ENCODE results near the gene TSPAN7.

The TSPAN7 gene

DNA sequence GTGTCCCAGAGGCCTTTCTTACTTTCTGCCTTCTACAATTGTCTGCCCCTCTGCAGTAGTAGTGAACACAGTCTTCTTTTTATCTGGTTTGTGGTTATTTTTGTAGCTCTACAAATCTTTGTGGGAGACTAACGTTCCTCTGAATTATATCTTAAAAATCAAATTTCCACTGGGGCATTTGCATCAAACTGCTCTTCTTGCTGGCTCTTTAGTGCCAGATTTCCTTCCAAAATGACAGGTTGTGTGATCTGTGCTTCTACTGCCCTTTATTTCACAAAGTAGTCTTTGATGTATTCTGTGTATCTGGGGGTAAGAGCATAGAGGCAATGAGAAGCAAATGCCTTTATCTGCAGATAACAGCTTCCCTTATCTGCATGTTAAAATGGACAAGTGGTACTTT, 34.5 kb downstream of the TSPAN7 start:
- DNase-seq, result no peak

DNA sequence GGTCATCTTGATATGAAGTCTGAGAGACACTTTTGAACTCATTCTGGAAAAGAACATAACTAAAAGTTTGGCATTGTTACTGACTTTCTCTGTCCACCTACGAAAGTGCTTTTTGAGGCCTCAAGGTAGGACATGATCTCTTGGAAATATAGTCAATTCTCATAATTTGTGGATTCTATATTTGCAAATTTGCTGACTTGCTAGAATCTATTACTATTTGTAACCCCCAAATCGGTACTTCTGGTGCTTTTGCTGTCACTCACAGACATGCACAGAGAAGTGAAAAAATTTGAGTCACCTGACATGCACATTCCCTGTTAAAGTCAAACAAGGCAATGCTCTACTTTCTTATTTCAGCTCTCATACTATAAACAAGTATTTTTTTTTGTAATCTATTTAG, 35.6 kb downstream of the TSPAN7 start:
- no peak for DNase-seq

DNA sequence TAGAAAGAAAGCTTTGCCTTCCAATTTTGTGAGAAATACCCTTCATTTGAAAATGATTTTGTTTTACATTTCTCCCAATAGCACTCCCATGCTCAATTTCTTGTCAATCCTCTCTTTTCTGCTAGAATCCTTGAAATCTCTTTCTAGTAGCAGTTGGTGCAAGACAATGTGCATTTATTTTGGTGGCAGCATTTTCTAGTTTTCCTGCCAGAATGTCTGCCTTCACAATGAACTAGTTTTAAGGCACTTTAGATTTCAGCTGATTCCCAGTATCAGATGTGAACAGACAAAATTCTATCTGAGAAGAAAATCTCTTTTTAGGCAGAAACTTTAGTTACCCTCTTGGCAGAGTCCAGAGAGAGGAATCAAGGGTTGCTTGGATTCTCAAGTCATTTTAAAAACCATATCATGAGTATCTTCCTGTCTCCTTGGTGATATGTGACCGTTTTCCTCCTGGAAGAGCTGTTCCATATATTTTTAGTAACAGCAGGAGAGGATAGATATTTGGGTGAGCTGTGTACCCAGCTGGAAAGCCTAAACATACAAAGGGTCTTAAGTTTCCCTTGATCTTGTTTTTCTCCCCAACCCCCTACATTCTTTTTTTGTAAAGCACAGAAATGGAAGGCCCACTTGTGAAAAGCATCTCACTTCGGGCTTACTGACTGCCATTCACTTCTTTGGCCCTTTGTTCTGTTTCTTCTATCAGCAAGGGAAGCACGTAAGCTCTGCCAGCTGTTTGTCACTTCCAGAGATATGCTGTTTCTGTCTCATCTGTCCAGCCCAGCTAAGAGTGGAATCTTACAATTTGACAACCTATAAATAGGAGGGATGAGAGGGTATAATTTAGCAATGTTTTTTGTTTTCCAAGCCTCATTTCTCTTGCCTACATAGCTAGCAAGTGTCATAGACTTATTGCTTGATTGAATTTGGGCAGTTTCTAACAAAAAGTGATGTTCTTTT, 38.7 kb downstream of the TSPAN7 start:
- DNase-seq, result no peak

DNA sequence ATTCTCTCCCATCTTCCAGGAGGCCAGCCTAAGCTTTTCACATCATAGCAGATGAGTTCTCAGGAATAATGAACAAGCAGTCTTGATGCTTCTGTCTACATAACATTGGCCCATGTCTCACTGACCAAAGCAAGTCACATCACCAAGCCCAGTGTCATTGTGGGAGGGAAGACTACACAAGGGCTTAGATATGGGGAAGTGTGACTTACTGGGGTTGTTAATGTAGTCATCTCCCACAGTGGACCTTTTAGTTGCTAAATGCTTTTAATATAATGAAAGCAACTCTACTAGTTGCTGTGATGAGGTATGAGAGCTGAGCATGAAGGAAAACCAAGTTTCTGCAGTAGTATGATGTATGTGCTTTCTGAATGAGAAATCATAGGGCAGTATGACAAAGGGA, 40.5 kb downstream of the TSPAN7 start:
- DNase-seq, result no peak

DNA sequence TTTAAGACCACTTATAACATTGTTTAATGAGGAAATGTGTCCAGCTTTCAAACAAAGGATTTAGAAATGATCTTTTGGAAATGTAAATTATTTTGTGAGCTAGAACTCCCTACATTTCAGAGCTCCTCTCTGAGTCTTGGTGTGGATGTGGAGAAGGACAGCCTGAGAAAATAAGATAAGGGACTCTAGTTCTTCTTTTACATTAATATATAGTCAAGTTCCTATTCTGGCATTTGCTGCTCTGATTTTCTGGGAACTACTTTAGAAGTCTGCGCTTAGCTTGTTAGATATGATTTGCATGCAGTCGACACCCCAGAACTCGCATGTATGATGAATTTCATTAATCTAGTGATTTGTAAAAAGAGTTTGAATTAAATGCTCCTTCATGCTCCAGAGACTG, 45.5 kb downstream of the TSPAN7 start:
- DNase-seq, result no peak

DNA sequence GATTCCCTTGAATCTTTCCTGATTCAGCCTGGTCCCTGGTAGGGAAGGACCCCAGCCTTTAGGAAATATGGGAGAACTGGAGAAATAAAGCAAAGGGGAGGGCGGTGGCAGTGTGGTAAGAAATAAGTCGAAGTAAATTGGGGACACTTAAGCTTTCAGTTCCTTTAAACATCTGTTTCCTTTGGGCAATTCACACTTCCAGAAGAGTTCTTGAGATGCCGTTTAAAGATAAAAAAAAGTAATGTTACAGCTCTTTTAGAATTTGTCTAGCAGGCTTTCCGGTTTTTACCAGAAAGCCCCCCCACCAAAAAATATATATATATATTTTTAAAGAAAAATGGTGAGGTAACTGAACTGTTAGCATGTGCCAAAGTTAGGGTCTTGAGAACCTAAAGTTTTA, 46.6 kb downstream of the TSPAN7 start:
- DNase-seq, result no peak

DNA sequence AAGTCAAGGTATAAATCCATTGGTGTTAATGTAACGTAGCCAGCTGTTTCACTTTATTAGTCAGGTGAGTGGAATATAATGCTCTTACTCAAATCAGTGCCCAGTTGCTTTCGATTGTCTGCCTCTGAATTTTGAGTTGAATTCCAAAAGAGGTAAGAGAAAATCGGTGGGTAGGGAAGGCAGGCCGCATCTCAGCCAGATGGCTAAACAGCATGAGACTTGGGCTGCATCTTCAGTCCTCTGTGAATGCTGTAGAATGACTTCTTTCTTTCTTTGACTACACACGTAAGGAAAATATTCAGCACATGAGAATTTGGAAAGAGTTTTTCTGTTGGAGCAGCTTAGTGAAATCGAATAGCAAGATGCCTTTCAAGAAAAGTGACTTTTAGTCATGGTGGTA, 49.5 kb downstream of the TSPAN7 start:
- no peak for DNase-seq

DNA sequence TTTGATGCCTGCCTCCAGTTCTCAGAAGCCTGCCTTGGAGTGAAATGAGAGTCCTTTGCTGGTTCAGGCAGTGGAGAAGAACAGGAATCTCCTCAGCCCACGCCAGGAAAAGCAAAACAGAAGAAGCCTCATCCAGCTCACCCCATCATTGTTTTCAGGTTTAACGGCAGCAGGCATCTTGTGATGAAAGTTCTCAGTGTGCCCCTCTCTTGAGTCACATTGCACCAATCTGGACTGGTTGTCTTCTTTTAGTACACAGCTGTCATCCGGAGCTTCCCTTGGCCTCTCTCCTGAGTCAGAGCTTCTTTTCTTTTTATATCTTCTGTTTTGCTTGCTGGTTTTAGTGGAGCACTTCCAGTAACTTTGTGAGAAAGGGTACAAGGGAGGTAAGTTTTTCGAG, 50.9 kb downstream of the TSPAN7 start:
- DNase-seq, result no peak

DNA sequence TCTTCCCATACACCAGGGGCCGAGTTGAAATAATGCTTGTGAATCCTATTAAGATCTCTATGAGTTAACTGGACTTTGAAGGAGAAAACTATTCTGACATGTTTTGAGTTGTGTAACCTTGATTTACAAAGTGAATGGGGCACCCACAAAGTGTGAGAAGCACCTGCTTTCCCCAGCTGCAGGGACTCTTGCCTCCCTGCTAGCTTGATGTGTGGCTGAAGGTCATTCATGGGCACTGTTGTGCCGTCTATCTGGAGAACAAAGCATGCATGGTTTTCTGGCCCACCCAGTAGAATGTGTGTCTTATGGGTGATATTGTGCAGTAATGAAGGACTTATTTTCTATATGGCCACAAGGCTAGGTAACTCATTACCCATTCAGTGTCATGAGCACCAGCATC, 53.1 kb downstream of the TSPAN7 start:
- DNase-seq, result no peak

DNA sequence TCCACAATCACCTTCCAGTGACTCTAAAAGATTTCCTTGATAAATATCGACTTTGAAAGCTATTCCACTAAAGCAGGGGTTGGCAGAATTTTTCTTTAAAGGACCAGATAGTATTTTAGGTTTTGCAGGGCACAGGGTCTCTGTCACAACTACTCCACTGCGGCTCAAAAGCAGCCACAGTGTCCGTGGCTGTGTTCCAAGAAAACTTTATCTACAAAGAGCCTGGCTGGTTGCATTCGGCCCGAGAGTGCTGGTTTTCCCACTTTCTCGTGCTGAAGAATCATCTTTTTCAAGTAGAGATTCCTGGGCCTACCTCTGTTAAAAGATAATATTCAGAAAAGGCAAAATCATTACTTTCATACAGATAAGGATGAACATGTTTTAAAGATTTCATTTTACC, 55.6 kb downstream of the TSPAN7 start:
- DNase-seq, result no peak

DNA sequence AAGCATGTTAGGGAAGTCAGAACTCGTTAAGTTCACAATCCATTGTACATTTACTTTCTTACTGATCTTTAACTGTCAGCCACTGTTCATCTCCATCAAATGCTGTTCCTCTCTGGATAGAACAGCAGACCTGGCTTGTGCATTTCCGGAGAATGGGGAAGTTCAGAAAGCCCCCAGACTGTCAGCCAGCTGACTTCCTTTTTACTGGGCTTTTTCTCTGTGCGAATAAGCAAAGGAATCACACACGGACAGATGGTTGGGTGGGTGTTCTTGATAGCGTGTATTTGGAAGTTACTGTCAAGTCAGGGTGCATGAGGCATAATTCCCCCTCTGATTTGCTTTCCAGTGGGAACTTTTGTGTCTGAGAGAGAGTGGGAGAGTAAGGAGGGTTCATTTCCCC, 56.8 kb downstream of the TSPAN7 start:
- no peak for DNase-seq

DNA sequence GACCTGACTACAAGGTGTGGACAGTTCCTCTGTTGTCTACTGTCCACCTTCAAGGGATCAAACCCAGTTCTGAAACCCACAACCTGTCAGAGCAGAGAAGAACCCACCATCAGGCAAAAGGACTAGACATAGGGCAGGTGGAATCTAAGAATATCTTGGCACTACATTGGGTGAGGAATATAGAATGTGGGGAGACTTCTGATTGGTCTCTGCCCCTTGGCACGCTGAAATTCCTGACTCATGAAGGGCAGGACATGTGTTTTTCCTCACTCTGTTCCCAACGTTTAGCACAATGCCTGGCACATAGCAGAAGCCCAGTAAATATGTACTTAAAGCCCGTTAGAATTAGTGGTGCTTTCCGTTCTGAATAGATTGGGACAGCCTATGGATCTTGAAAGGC, 59.3 kb downstream of the TSPAN7 start:
- DNase-seq, result no peak

DNA sequence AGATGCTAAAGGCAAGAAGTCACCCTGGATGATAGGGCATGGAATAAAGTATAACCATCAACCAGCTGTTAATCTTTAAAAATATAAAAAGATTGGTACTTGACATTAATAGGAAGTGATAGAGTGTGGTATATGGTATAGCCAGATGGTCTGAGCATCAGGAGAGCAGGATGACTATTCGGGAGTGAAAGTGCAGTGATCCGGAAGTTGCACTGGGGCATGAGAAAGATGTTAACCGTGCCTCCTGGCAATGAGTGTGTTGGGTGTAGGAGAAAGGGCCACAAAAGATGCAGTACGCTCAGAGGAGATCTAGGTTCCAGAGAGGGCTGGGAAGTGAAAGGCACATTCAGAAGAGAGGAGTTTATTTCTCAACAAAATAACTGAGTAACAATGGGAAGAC, 65.0 kb downstream of the TSPAN7 start:
- no peak for DNase-seq

DNA sequence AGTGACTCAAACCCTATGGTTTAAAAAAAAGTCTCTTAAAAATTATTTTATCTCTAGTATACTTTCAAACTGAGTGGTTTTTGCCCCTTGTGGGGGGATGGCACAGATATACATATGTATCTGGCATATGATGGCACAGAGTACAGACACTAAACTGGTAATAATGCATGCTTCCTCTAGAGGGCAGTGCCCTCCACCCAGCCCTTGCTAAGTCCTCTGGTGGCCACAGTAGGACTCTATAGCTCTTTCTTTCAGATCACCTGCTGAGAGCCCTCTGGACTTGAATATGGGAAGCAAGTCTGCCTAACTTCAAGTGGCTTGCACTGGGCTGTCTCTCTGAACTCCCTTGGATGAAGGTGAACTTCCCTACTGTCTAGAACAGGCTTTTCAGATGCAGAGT, 66.3 kb downstream of the TSPAN7 start:
- DNase-seq, result peak; percentile 72

DNA sequence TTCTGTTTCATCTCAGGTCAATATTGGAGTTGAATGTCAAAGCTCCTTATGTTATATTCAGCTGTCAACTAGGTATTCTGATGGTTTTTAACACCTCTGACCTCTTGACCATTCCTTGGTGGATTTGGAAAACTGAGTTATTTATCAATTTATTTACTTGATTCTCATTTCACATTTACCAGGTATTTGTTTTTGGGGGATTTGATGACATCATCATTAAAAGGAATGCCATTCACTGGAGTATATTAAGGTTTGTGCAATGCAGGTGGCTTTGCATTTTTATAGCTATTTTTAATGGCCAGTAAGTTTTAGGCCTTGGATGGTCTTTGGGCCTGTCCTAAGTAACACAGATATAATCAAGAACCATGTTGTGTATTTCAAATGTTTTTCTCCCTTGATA, 67.2 kb downstream of the TSPAN7 start:
- no peak for DNase-seq

DNA sequence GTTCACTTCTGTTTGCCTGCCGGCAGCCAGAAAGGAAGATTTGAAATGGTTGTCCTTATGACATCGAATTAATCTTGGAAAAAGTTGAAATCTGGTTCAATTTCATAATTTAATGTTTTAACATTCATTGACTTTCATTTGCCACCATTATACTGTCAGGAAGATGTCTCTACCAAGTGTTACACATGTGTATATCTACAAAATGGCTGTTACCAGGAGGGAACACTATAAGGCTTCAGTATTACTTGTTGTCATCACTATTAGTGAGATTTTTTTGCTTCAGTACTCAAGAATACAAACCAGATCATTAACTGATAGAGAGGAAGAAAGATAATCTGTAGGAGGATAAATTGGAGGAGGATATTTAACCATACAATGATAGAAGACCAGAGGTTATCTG, 71.2 kb downstream of the TSPAN7 start:
- DNase-seq, result no peak

DNA sequence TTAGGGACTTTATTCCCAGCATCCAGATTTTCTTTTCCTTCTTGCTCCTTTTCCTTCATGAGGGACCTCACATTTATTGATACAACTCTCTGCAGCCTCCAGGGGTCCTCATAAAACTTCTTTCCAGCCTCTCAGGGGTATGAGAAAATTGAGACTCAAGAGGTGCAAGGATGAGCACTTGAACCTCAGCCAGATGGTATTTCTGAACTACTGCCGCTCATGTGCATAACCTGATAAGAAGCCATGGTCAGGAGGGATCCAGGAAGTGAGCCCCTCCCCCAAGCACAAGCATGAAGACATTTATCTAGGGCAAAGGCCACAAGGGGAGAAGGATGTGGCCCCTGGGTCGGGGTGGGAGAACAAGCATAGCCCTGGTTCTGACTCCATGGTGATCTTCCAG, 73.3 kb downstream of the TSPAN7 start:
- DNase-seq, result no peak

DNA sequence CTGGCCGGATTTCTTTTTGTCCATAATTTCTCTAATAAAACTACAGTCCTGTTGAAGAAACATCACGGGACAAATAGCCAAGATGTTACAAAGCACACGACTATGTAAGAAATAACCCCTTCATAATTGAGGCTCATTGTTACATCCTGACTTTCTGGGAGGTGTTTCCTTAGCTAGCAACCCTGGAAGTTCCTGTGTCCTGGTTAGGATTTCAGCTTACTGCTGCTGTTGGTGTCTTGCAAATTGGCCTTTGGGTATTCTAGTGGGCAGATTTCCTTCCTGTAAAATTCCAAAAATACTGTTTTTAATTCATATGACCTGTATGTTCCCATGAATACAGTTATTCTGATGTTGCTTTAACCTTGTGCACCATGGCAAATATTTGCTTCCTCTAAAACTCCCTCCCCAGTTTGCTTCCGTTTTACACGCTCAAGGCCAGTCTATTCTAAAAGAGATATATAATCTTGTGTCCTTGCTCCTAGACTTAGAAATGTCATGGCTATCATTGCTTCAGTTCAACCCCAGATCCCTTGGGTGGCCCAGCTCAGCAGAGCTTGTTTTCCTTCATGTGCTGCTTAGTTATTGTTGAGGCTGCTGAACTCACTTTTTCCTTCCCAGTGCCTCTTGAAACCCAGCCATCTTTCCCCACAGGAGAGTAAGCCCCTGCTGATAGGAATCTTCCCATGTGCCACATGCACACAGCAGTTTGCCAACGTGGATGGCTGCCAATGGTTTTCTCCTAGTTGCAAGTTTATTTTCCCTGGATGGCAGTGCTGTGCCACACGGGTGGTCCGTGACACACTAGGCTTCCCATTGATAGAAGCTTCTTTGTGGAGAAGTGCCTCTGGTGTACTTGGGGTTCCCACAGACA, 75.8 kb downstream of the TSPAN7 start:
- DNase-seq, result no peak

DNA sequence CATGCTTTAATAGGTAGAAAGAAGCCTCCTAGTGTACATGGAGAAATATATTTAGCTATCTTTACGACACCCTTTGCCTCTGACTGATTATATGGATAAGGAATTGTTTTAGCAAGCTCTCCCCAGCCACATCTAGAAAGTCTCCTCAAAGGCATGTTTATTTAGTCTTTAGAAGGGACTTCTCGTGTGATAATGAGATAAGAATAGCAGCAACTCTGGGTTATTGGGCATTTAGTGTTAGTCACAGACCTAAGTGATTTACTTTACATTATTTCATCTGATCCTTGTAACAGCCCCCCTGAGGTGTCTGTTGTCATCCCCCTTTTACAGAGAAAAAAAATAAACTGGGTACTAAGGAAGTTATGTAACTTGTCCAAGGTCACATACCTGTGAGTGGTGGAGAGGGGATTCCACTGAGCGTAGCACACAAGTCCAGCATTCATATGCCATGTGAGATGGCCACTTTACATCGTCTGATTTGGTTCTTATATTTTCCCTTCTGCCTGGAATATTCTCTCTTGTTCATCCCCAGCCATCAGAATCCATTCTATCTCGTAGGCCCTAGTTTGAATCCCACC, 77.7 kb downstream of the TSPAN7 start:
- DNase-seq, result no peak

DNA sequence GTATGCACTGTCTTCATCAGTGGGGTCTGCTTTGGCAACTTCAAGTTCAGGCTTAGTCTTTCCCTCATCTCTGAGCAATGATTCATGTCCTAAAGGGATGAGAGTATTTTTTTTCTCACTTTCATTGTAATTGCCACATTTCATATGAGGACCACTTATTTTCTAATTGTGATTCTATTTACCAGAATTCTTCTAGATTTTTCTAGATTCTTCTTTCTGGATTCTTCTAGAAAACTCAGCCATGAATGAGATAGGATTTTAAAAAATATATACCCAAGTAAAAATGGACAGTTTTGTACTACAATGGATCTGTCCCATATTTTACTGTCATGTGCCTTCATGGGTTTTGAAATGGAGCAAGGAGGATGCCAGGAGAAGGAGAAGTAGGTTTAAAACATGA, 78.4 kb downstream of the TSPAN7 start:
- no peak for DNase-seq

DNA sequence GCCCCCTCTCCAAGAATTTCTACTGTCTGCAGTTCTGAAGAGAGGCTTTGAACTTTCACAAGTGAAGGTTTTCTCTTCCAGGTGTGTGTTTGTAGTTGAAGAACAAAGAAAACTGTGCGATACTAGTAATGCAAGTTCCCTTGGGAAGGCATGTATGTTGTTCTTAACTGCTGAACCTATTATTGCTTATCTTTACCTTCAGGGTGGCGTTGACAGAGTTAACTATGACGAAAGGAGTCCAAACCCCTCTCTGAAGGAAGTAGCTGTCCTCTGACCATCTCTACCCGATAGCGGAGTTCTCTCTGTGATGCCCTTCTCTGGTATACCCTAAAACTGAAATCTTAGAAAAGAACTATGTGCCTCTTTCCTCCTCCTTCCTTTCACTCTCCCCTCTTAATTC, 79.9 kb downstream of the TSPAN7 start:
- DNase-seq, result no peak

DNA sequence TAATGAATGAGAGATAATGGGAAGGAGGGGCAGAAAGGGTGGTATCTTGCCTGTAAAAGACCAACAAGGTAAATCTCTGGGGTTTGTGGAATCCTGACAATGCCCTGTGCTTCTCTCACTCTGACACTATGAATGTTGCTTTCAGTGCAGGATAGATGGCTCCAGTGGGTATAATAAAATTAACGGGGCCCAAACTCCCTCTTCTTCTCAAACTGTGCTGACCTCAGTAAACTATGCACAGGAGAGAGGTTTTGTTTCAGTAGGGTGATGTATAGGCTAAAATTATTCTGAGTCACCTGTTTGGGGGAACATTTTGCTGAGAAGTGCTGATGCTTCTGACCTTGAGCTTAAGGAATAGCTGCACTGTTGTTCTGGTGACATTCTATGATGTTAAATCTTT, 82.6 kb downstream of the TSPAN7 start:
- no peak for DNase-seq

DNA sequence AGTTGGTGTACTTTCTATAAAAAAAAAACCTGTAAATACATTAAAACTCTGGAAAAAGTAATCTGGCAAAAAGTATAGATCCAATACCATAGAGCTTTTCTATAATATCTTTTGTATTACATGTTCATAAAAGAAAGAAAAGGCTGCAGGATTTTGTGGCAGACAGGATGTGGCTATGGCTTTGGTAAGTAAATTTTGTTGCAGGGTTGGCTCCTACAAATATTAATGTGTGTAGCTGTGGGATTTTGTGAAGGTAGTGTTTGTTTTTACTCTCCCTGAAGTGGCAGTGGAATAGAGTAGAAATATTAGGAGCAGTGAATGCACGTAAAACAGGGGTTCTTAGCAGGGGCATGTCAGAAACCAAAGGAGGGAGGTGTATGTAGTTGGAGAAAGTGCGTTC, 84.8 kb downstream of the TSPAN7 start:
- no peak for DNase-seq

DNA sequence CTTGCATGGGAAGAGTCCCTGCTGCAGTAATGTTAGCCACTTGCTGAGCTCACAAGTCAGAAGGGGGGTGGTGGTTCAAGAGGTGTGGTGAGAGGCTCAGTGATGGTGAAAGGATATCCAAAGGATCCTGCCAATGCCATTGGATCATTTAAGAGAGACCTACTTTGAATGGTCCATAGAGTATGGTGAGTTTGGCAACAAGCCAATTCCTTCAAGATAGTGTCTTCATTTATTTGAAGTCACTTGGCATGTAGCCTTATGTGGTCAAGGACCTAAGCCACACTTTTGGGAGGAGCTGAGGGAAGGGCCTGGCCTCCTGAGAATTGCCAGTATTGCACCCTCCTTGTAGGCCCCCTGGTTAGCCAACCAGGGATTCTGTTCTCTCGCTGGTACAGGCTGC, 87.9 kb downstream of the TSPAN7 start:
- DNase-seq, result peak; percentile 30
